Measurements from ENCODE around the gene HSD17B11. TPM values are rescaled to one million over a fixed set of nuclear protein-coding genes. Genes with fewer than 3 reads are reported as not detected.
A peak's percentile ranks its signal among the peaks of the same experiment; 100 is the strongest.
"Not testable (repeated sequence)": the region's sequence is repeated elsewhere in the genome, so short reads cannot be mapped to it uniquely, and the experiment has no call there.

The HSD17B11 gene
- polyA plus RNA-seq, 3 donors: 86.9 to 330 (median 272) TPM

DNA sequence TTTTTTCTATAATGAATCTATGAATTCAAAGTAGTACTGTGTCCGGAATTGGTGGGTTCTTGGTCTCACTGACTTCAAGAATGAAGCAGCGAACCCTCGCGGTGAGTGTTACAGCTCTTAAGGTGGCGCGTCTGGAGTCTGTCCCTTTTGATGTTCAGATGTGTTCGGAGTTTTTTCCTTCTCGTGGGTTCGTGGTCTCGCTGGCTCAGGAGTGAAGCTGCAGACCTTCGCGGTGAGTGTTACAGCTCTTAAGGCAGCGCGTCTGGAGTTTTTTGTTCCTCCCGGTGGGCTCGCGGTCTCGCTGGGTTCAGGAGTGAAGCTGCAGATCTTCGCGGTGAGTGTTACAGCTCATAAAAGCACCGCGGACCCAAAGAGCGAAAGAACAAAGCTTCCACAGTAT is 4.1 kb upstream of the HSD17B11 start:
- H2AFZ ChIP-seq (ENCODE audit: insufficient read depth, low read depth, low read length, poor library complexity, severe bottlenecking); DNase-seq; H3K4me3 ChIP-seq (replicated peaks in 1 of 3; ENCODE audit: low read depth in 2 of 3, low read length in 3 of 3); H3K4me1 Mint-ChIP-seq; intact Hi-C loops (cut with micrococcal nuclease); H3K27ac ChIP-seq (ENCODE audit: low read depth in 1 of 2, low read length in 2 of 2); H3K27me3 Mint-ChIP-seq (ENCODE audit: low read depth in 3 of 3); H3K27ac Mint-ChIP-seq; H3K36me3 Mint-ChIP-seq; H3K4me2 ChIP-seq (replicated peaks; ENCODE audit: extremely low read depth, low read length, poor library complexity, severe bottlenecking); H4K20me1 ChIP-seq (ENCODE audit: insufficient read depth, low read length); H3K9me3 ChIP-seq (replicated peaks in 1 of 2; ENCODE audit: control insufficient read depth in 1 of 2, insufficient read depth in 1 of 2, low read length in 2 of 2); H3K36me3 ChIP-seq (replicated peaks in 1 of 2; ENCODE audit: control insufficient read depth in 1 of 2, insufficient read depth in 2 of 2, low read length in 2 of 2); H3K9ac ChIP-seq (ENCODE audit: insufficient read depth, low read length, poor library complexity, severe bottlenecking); H3K27me3 ChIP-seq (ENCODE audit: control insufficient read depth in 2 of 2, insufficient read depth in 2 of 2, low read length in 2 of 2): not testable (repeated sequence)
- peak overlapping the region in 1 of 2 donors; percentile 13 for H3K4me3 Mint-ChIP-seq
- H3K4me1 ChIP-seq (ENCODE audit: control insufficient read depth in 1 of 2, insufficient read depth in 2 of 2, low read length in 2 of 2): peaks cover 0 to 11% of the 10 kb centered on the region in 2 donors
- WGBS (ENCODE audit: insufficient coverage): 96% methylated on average over 22 of the region's 23 CpGs
- peaks cover 14% of the 10 kb centered on the region for H3K79me2 ChIP-seq (ENCODE audit: insufficient read depth, low read length)
- peaks cover 0 to 14% (median 6%) of the 10 kb centered on the region in 7 donors for H3K9me3 Mint-ChIP-seq

DNA sequence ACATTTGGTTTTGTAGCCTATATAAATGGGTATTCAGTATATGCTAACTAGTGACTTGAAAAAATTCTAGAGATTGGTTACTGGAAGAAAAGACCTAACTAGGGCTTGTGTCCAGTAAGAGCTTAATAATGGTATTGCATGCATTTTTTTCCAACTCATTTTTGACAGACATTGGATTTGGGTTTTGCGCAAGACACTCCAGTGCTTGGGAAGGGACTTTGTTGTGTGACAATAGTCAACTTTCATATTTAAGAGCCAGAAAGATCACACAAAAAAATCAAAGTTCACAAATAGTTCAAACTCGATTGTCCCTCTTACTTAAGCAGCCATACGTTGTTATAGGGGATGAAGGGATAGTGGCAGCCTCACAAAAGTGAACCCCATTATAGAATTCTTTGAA is 1.2 kb upstream of the HSD17B11 start:
- Histone ChIP-seq H3K36me3 (replicated peaks in 1 of 2; ENCODE audit: control insufficient read depth in 1 of 2, insufficient read depth in 2 of 2, low read length in 2 of 2) (no peaks in the 10 kb centered on the region), H3K9me3 (replicated peaks in 1 of 2; ENCODE audit: control insufficient read depth in 1 of 2, insufficient read depth in 1 of 2, low read length in 2 of 2) (no peaks in the 10 kb centered on the region), H3K4me3 (replicated peaks in 1 of 3; ENCODE audit: low read depth in 2 of 3, low read length in 3 of 3) (peak overlapping the region in 1 of 3 experiments; percentile 97), H3K4me2 (replicated peaks; ENCODE audit: extremely low read depth, low read length, poor library complexity, severe bottlenecking) (no peak overlapping the region), H3K4me1 (ENCODE audit: control insufficient read depth in 1 of 2, insufficient read depth in 2 of 2, low read length in 2 of 2) (peaks cover 14 to 35% of the 10 kb centered on the region in 2 donors), H3K27me3 (ENCODE audit: control insufficient read depth in 2 of 2, insufficient read depth in 2 of 2, low read length in 2 of 2) (no peaks in the 10 kb centered on the region), H3K79me2 (ENCODE audit: insufficient read depth, low read length) (peaks cover 43% of the 10 kb centered on the region), H3K9ac (ENCODE audit: insufficient read depth, low read length, poor library complexity, severe bottlenecking) (no peak overlapping the region), H3K27ac (ENCODE audit: low read depth in 1 of 2, low read length in 2 of 2) (no peak overlapping the region), H4K20me1 (ENCODE audit: insufficient read depth, low read length) (peaks cover 24% of the 10 kb centered on the region), H2AFZ (ENCODE audit: insufficient read depth, low read depth, low read length, poor library complexity, severe bottlenecking) (peak overlapping the region; percentile 96)
- no peak overlapping the region for H3K27ac Mint-ChIP-seq
- H3K9me3 Mint-ChIP-seq: peaks cover 0 to 4% (median 0%) of the 10 kb centered on the region in 7 donors
- TF ChIP-seq, protein P1, sequence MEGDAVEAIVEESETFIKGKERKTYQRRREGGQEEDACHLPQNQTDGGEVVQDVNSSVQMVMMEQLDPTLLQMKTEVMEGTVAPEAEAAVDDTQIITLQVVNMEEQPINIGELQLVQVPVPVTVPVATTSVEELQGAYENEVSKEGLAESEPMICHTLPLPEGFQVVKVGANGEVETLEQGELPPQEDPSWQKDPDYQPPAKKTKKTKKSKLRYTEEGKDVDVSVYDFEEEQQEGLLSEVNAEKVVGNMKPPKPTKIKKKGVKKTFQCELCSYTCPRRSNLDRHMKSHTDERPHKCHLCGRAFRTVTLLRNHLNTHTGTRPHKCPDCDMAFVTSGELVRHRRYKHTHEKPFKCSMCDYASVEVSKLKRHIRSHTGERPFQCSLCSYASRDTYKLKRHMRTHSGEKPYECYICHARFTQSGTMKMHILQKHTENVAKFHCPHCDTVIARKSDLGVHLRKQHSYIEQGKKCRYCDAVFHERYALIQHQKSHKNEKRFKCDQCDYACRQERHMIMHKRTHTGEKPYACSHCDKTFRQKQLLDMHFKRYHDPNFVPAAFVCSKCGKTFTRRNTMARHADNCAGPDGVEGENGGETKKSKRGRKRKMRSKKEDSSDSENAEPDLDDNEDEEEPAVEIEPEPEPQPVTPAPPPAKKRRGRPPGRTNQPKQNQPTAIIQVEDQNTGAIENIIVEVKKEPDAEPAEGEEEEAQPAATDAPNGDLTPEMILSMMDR (IDR thresholded peaks at IDR 0.05): no peak
- DNase-seq: no peak
- intact Hi-C loops (cut with micrococcal nuclease): no loop called here
- H3K36me3 Mint-ChIP-seq: peaks cover 0 to 2% of the 10 kb centered on the region in 2 donors
- H3K4me3 Mint-ChIP-seq: no peak overlapping the region
- H3K4me1 Mint-ChIP-seq: peaks cover 26% of the 10 kb centered on the region
- H3K27me3 Mint-ChIP-seq (ENCODE audit: low read depth in 3 of 3): peaks cover 0 to 4% (median 0%) of the 10 kb centered on the region in 3 donors
- no CpG with 5 or more reads among the region's 3 CpGs for WGBS (ENCODE audit: insufficient coverage)

All from CD14-positive monocyte (primary cell).